Loucy (cell line): ENCODE data around the gene RELCH.

ENCODE experiments used
- H2AFZ ChIP-seq: fragments of 200-600 bp; sonication (generic); 2 replicates; pipeline ENCODE4 v1.6.0; 2016; ENCODE audit warnings: antibody characterized with exemption, mild to moderate bottlenecking, low read length, moderate library complexity
- H3F3A ChIP-seq: fragments of 200-600 bp; 2 replicates; pipeline ENCODE4 v1.6.0; 2016; ENCODE audit warnings: antibody characterized with exemption, low read depth, mild to moderate bottlenecking
- H3K27me3 ChIP-seq: fragments of 200-600 bp; sonication (generic); 2 replicates; pipeline ENCODE4 v1.6.1; 2014; ENCODE audit warnings: low read length, mild to moderate bottlenecking; ENCODE audit not compliant: insufficient read depth, poor library complexity, severe bottlenecking
- H3K36me3 ChIP-seq: fragments of 200-600 bp; sonication (generic); 2 replicates; pipeline ENCODE4 v1.6.1; 2016; ENCODE audit warnings: low read length; ENCODE audit not compliant: insufficient read depth
- H3K4me1 ChIP-seq: fragments of 200-600 bp; sonication (generic); 2 replicates; pipeline ENCODE4 v1.5.1; 2014; ENCODE audit warnings: low read length, mild to moderate bottlenecking; ENCODE audit not compliant: insufficient read depth, poor library complexity, severe bottlenecking
- H3K4me2 ChIP-seq: fragments of 200-600 bp; sonication (generic); 2 replicates; pipeline ENCODE4 v1.6.0; 2014; ENCODE audit warnings: antibody characterized with exemption, low read length, low read depth, mild to moderate bottlenecking; ENCODE audit not compliant: poor library complexity, severe bottlenecking
- H3K4me3 ChIP-seq: fragments of 200-600 bp; sonication (generic); 2 replicates; pipeline ENCODE4 v1.5.1; 2014; ENCODE audit warnings: low read length, mild to moderate bottlenecking, mixed read lengths; ENCODE audit not compliant: poor library complexity, severe bottlenecking
- H3K79me2 ChIP-seq: fragments of 200-600 bp; sonication (generic); 2 replicates; pipeline ENCODE4 v1.6.1; 2014; ENCODE audit warnings: low read length; ENCODE audit not compliant: insufficient read depth
- H3K9ac ChIP-seq: fragments of 200-600 bp; sonication (generic); 2 replicates; pipeline ENCODE4 v1.6.0; 2014; ENCODE audit warnings: mild to moderate bottlenecking, low read depth, low read length, moderate library complexity; ENCODE audit not compliant: poor library complexity, severe bottlenecking
- H3K9me2 ChIP-seq: fragments of 200-600 bp; sonication (generic); replicated peaks from 2 replicates; pipeline ENCODE4 v1.6.1; 2016; ENCODE audit warnings: low read depth, low read length, mixed read lengths
- H3K9me3 ChIP-seq: fragments of 200-600 bp; sonication (generic); 2 replicates; pipeline ENCODE4 v1.6.1; 2014; ENCODE audit warnings: mild to moderate bottlenecking, antibody characterized with exemption, low read length, low read depth; ENCODE audit not compliant: insufficient read depth
- H4K20me1 ChIP-seq: fragments of 200-600 bp; sonication (generic); 2 replicates; pipeline ENCODE4 v1.6.0; 2014; ENCODE audit warnings: antibody characterized with exemption, low read length, mild to moderate bottlenecking; ENCODE audit not compliant: insufficient read depth, poor library complexity, severe bottlenecking
- CTCF ChIP-seq: fragments of 200-600 bp; sonication (generic); conservative IDR thresholded peaks from 2 replicates; pipeline ENCODE4 v1.5.1; 2014; ENCODE audit warnings: mild to moderate bottlenecking, antibody characterized with exemption, low read length
- EZH2phosphoT487 ChIP-seq: fragments of 200-600 bp; IDR thresholded peaks from 2 replicates; pipeline ENCODE4 v1.6.1; 2018; ENCODE audit warnings: antibody characterized with exemption, mild to moderate bottlenecking, moderate library complexity, borderline replicate concordance

Gene RELCH

GRCh38 chr18:62144338-62144737, 42.7 kb upstream of the RELCH start:
- TF ChIP-seq EZH2phosphoT487 = no peak
- TF ChIP-seq CTCF = no peak
- no peak overlapping the region for H3K4me2 ChIP-seq
- no peak overlapping the region for H2AFZ ChIP-seq
- no peaks in the 10 kb centered on the region for H3K79me2 ChIP-seq
- H4K20me1 ChIP-seq = no peaks in the 10 kb centered on the region
- H3K9ac ChIP-seq = no peak overlapping the region
- H3K4me1 ChIP-seq = no peaks in the 10 kb centered on the region
- no peak overlapping the region for H3K4me3 ChIP-seq
- peaks cover 10% of the 10 kb centered on the region; the same call in 1 of the 2 replicates for H3K36me3 ChIP-seq
- no peaks in the 10 kb centered on the region for H3F3A ChIP-seq
- H3K9me3 ChIP-seq = no peaks in the 10 kb centered on the region
- no peaks in the 10 kb centered on the region for H3K9me2 ChIP-seq
- H3K27me3 ChIP-seq = no peaks in the 10 kb centered on the region

DNA sequence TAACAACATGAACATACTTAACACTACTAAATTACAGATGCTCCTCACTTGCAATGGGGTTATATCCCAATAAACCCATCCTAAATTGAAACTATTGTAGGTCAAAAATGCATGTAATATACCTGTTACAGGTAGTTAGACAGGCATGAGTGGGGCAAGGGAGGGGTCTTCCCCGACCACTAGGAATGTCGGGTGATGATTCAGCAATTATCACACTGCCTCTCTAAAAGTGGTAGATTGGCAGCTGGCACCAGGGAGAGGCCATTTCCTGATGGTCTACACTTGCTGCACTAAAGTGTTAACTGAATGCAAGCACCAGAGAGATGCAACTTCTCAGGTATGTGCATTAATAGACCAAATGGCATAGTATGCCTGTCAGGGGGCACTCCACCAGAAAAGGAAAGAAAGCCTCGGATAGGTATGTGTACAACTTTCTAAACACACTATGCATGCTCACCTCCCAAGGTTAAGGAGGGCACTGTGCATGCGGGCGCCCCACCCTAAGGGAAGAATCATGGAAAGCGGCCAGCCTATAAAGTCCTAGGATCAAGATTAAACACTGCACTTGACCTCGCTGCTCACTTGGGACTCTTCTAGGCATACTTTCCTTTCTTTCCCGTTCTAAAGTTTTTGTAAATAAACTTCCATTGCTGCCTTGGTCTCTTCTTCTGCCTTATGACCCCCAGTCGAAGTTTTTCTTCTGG, 35.8 kb upstream of the RELCH start:
- no peak overlapping the region for H3K4me2 ChIP-seq
- H2AFZ ChIP-seq = no peak overlapping the region
- no peak overlapping the region for H3K4me3 ChIP-seq
- H3F3A ChIP-seq = no peaks in the 10 kb centered on the region
- H3K9ac ChIP-seq = no peak overlapping the region
- H3K9me2 ChIP-seq = no peaks in the 10 kb centered on the region
- no peaks in the 10 kb centered on the region for H3K27me3 ChIP-seq
- H3K9me3 ChIP-seq = no peaks in the 10 kb centered on the region
- H3K4me1 ChIP-seq = no peaks in the 10 kb centered on the region
- no peaks in the 10 kb centered on the region for H4K20me1 ChIP-seq
- H3K79me2 ChIP-seq = no peaks in the 10 kb centered on the region
- H3K36me3 ChIP-seq = peaks cover 6% of the 10 kb centered on the region; the same call in 1 of the 2 replicates
- no peak for TF ChIP-seq CTCF
- TF ChIP-seq EZH2phosphoT487 = no peak

GRCh38 chr18:62152844-62153243, 34.2 kb upstream of the RELCH start:
- H3K9me3 ChIP-seq = no peaks in the 10 kb centered on the region

More at GRCh38 chr18:62152844-62153243, 34.2 kb upstream of the RELCH start:
- Histone ChIP-seq H3K4me1 (no peaks in the 10 kb centered on the region), H3F3A (no peaks in the 10 kb centered on the region), H3K9ac (no peak overlapping the region), H3K79me2 (no peaks in the 10 kb centered on the region), H3K4me2 (no peak overlapping the region), H3K27me3 (no peaks in the 10 kb centered on the region), H4K20me1 (no peaks in the 10 kb centered on the region), H3K36me3 (peaks cover 11% of the 10 kb centered on the region; the same call in 1 of the 2 replicates), H3K9me2 (no peaks in the 10 kb centered on the region), H3K4me3 (no peak overlapping the region), H2AFZ (no peak overlapping the region)
- TF ChIP-seq EZH2phosphoT487 (no peak), CTCF (no peak)
